CD4-positive, alpha-beta T cell (primary cell): ENCODE measurements around the gene RCAN3. TPM values are rescaled to one million over a fixed set of nuclear protein-coding genes. Genes with fewer than 3 reads are reported as not detected.

Experiments used
- ATAC-seq: fragments of 200-7000 bp; cut with Tn5 transposase; one replicate; pipeline ENCODE4 v1.10.0; 2022; ENCODE audit warnings: mild to moderate bottlenecking; ENCODE audit not compliant: poor library complexity
- CTCF ChIA-PET: fragments of 350-600 bp; sonication (Branson Sonifier 250); formaldehyde crosslinking; loops from one replicate; lab custom pipeline; 2021; ENCODE audit warnings: antibody characterized with exemption, inconsistent platforms; lab: Charles Lee
- POLR2A ChIA-PET: fragments of 350-600 bp; sonication (Branson Sonifier 250); formaldehyde crosslinking; loops from one replicate; lab custom pipeline; 2021; ENCODE audit warnings: antibody characterized with exemption, inconsistent platforms; lab: Charles Lee
- DNase-seq, 14 experiments: peaks; one replicate each; pipeline ENCODE4 v3.0.0-alpha.2; 2013 to 2020; ENCODE audit warnings: mixed read lengths in 2 of 14
- H3K27ac ChIP-seq, 2 donors: one replicate each; pipeline versions ENCODE4 v1.5.1 to v1.7.0; 2013; ENCODE audit warnings: low read length in 2 of 2, low read depth in 1 of 2, mild to moderate bottlenecking in 1 of 2
- H3K27me3 ChIP-seq, 2 experiments: 1 replicate in 1 of 2; 2 replicates in 1 of 2; pipeline versions ENCODE4 v1.6.1 to v1.7.0; 2013; ENCODE audit warnings: low read length in 2 of 2, control low read depth in 1 of 2, mild to moderate bottlenecking in 1 of 2, moderate library complexity in 1 of 2; ENCODE audit not compliant: insufficient read depth in 2 of 2, control insufficient read depth in 1 of 2
- H3K36me3 ChIP-seq: one replicate; pipeline ENCODE4 v1.6.1; 2013; ENCODE audit warnings: low read length, control low read depth; ENCODE audit not compliant: insufficient read depth
- H3K4me1 ChIP-seq: one replicate; pipeline ENCODE4 v1.6.1; 2013; ENCODE audit warnings: low read length, control low read depth; ENCODE audit not compliant: insufficient read depth
- H3K4me3 ChIP-seq: one replicate; pipeline ENCODE4 v1.5.1; 2013; ENCODE audit warnings: mild to moderate bottlenecking, low read length, moderate library complexity
- H3K9me3 ChIP-seq, 2 experiments: 1 replicate in 1 of 2; 2 replicates in 1 of 2; pipeline versions ENCODE4 v1.6.1 to v1.7.0; 2013; ENCODE audit warnings: low read length in 2 of 2, mild to moderate bottlenecking in 2 of 2, control low read depth in 1 of 2, moderate library complexity in 1 of 2; ENCODE audit not compliant: control insufficient read depth in 1 of 2, insufficient read depth in 1 of 2
- H3K27ac Mint-ChIP-seq: one replicate; pipeline ENCODE4 v1.8.0; 2020; ENCODE audit warnings: mixed read lengths
- H3K27me3 Mint-ChIP-seq: one replicate; pipeline ENCODE4 v1.8.0; 2021; ENCODE audit warnings: mixed read lengths
- H3K36me3 Mint-ChIP-seq: one replicate; pipeline ENCODE4 v1.8.0; 2021; ENCODE audit warnings: low read depth, mixed read lengths
- H3K4me1 Mint-ChIP-seq: one replicate; pipeline ENCODE4 v1.8.0; 2021; ENCODE audit warnings: low read depth, mixed read lengths
- H3K4me3 Mint-ChIP-seq: one replicate; pipeline ENCODE4 v1.8.0; 2020; ENCODE audit warnings: mild to moderate bottlenecking, mixed read lengths
- H3K9me3 Mint-ChIP-seq: one replicate; pipeline ENCODE4 v1.8.0; 2020; ENCODE audit warnings: mixed read lengths
- intact Hi-C, 2 experiments: fragments of 100-400 bp; cut with DNase I in 1 of 2; cut with micrococcal nuclease in 1 of 2; formaldehyde crosslinking; loops; one replicate each; pipeline versions ENCODE4 v1.15.1 to v1.9.0; 2023 to 2025; cut with DNase I, micrococcal nuclease
- total RNA-seq, 174 experiments: library from RNA in 2 of 174; stranded (reverse) in 2 of 174; gene quantifications; one replicate each; pipeline ENCODE4 v1.2.3 and lab custom pipeline; 2021 to 2026
- TF ChIP-seq, protein P1 (sequence below): fragments of 200-600 bp; IDR thresholded peaks from one replicate; pipeline ENCODE4 v1.8.0; 2022; ENCODE audit warnings: antibody characterized with exemption, mild to moderate bottlenecking

The RCAN3 gene
- total RNA-seq, 2 experiments from 2014 or later = 185 to 191 TPM

DNA sequence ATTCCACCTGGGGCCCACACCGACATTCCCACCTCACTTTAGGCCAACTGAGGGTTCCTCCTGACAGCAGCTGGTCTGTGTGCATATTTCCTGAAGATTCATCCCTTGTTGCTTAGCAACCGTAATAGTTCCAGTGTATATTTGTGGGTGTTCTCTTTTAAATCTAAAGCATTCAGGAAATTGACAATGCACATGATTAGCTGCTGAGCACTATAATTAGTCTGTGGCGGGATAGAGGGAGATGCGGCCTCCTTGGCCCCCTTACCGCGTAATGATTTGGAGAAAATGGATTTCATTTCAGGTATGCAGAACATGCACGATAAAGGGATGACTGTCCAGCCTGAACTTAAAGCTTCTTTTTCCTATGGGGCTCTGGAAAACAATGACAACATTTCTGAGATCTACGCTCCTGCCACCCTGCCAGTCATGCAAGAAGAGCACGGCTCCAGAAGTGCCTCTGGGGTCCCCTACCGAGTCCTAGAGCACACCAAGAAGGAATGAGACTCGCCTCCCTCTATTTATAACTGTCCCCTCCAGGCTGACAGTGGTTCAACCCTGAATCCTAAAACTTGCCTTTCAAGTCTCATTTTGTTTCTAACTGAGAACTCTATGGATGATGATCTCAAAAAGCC, 33.8 kb upstream of the RCAN3 start:
- no peaks in the 10 kb centered on the region for H3K9me3 Mint-ChIP-seq
- no peak overlapping the region for H3K4me3 Mint-ChIP-seq
- H3K36me3 ChIP-seq = peaks cover 64% of the 10 kb centered on the region
- ATAC-seq (no peak), DNase-seq (no peak)
- intact Hi-C loops = no loop called here
- TF ChIP-seq, protein P1, sequence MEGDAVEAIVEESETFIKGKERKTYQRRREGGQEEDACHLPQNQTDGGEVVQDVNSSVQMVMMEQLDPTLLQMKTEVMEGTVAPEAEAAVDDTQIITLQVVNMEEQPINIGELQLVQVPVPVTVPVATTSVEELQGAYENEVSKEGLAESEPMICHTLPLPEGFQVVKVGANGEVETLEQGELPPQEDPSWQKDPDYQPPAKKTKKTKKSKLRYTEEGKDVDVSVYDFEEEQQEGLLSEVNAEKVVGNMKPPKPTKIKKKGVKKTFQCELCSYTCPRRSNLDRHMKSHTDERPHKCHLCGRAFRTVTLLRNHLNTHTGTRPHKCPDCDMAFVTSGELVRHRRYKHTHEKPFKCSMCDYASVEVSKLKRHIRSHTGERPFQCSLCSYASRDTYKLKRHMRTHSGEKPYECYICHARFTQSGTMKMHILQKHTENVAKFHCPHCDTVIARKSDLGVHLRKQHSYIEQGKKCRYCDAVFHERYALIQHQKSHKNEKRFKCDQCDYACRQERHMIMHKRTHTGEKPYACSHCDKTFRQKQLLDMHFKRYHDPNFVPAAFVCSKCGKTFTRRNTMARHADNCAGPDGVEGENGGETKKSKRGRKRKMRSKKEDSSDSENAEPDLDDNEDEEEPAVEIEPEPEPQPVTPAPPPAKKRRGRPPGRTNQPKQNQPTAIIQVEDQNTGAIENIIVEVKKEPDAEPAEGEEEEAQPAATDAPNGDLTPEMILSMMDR = no peak
- H3K27me3 Mint-ChIP-seq = no peaks in the 10 kb centered on the region
- no peaks in the 10 kb centered on the region for H3K27me3 ChIP-seq
- H3K4me1 Mint-ChIP-seq = peaks cover 52% of the 10 kb centered on the region
- peaks cover 12% of the 10 kb centered on the region for H3K4me1 ChIP-seq
- H3K27ac ChIP-seq = no peak overlapping the region
- no peak overlapping the region for H3K4me3 ChIP-seq
- POLR2A ChIA-PET = interaction anchor here (0.7 to 1.0 kb wide), 2 partner anchors 38 to 60 kb away, joined by 3 to 4 read pairs; no protein-coding TSS in a partner anchor
- CTCF ChIA-PET = interaction anchor here (1.1 kb wide), 1 partner anchor 118 kb away, joined by 7 read pairs; no protein-coding TSS in a partner anchor
- H3K27ac Mint-ChIP-seq = peak overlapping the region; percentile 62
- H3K9me3 ChIP-seq = no peaks in the 10 kb centered on the region
- H3K36me3 Mint-ChIP-seq = peaks cover 78% of the 10 kb centered on the region

DNA sequence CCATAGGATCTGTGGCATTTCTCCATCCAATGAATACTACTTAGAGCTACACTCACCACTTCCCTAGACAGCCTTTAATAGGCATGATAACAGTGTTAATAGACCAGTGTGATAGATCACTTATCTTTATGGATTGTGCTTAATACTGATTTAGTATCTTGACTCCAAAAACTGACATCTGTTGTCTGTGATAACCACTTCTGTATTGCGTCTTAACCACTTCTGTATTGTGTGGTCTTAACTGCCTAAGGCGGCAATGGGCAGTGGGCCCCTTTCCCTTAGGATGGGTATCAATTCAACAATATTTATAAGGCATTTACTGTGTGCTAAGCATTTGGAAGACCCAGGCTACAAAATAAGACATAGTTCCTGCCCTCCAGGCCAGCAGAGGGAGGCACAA, 32.0 kb upstream of the RCAN3 start:
- ATAC-seq = no peak
- Mint-ChIP-seq H3K36me3 (peaks cover 61% of the 10 kb centered on the region), H3K4me1 (peaks cover 39% of the 10 kb centered on the region), H3K9me3 (no peaks in the 10 kb centered on the region), H3K27ac (peak overlapping the region; percentile 62), H3K4me3 (no peak overlapping the region), H3K27me3 (no peaks in the 10 kb centered on the region)
- Histone ChIP-seq H3K27me3 (no peaks in the 10 kb centered on the region), H3K4me1 (no peaks in the 10 kb centered on the region), H3K9me3 (no peaks in the 10 kb centered on the region), H3K4me3 (no peak overlapping the region), H3K27ac (no peak overlapping the region), H3K36me3 (peaks cover 47% of the 10 kb centered on the region)
- POLR2A ChIA-PET = interaction anchor here (1.7 kb wide), 1 partner anchor 16 kb away, joined by 5 read pairs; no protein-coding TSS in a partner anchor
- no peak for DNase-seq
- CTCF ChIA-PET = no interaction called here
- TF ChIP-seq, protein P1 = no peak
- intact Hi-C loops = loop anchor here in 1 of 2 experiments (5.0 kb wide), 1 partner anchor 37 kb away; no protein-coding TSS in a partner anchor

DNA sequence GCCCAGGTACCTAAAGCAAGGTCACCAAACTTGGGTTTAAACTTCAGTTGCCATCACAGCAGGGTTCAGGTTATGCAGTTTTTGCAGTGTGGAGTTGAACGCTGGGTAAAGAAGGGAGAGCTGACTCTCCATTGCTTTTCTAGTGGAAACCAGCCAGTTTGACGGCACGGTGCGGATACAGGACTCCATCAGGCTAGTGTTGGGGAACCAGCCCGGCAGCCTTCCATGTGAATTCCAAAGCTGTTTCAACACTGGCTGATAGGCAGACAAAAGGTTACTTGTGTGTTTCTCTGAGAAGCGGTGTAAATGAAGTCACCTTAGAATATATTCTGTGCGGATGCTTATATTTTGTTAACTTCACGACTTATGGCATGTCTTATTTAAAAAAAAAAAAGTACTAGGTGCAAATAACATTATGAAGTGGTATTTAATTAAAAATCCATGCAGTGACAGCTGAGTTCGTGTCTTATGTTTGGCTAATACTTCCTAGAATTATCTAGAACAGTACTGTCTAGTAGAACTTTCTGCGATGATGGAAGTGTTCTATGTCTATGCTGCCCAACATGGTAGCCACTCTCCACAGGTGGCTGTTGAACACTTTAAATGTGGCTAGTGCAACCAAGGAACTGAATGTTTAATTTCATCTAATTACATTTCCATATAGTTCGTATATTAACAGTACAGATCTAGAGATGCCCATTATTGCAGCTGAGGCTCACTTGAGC, 29.9 kb upstream of the RCAN3 start:
- DNase-seq (no peak), ATAC-seq (no peak)
- TF ChIP-seq, protein P1 = no peak
- Histone ChIP-seq H3K27me3 (no peaks in the 10 kb centered on the region), H3K4me1 (peaks cover 2% of the 10 kb centered on the region), H3K4me3 (no peak overlapping the region), H3K36me3 (peaks cover 34% of the 10 kb centered on the region), H3K27ac (no peak overlapping the region), H3K9me3 (no peaks in the 10 kb centered on the region)
- Mint-ChIP-seq H3K4me1 (peaks cover 51% of the 10 kb centered on the region), H3K27ac (peak overlapping the region; percentile 55), H3K36me3 (peaks cover 40% of the 10 kb centered on the region), H3K27me3 (no peaks in the 10 kb centered on the region), H3K4me3 (no peak overlapping the region), H3K9me3 (no peaks in the 10 kb centered on the region)
- intact Hi-C loops = loop anchor here in 1 of 2 experiments (5.0 kb wide), 1 partner anchor 35 kb away; no protein-coding TSS in a partner anchor
- CTCF ChIA-PET = interaction anchor here (0.7 to 1.8 kb wide), 3 partner anchors 13 to 114 kb away, joined by 3 to 6 read pairs (median 5); no protein-coding TSS in a partner anchor
- POLR2A ChIA-PET = interaction anchor here (0.6 to 6.5 kb wide), 5 partner anchors 9 to 31 kb away, joined by 3 to 57 read pairs (median 5); partner anchors contain the start of gene RCAN3
